ENCODE results near the gene RPS6KC1. TPM values are rescaled to one million over a fixed set of nuclear protein-coding genes. Genes with fewer than 3 reads are reported as not detected.
"Not testable (repeated sequence)": the region's sequence is repeated elsewhere in the genome, so short reads cannot be mapped to it uniquely, and the experiment has no call there.

The RPS6KC1 gene
- total and polyA plus RNA-seq, 4 experiments from 2014 or later, result 4.2 to 15.4 (median 11.2) TPM

DNA sequence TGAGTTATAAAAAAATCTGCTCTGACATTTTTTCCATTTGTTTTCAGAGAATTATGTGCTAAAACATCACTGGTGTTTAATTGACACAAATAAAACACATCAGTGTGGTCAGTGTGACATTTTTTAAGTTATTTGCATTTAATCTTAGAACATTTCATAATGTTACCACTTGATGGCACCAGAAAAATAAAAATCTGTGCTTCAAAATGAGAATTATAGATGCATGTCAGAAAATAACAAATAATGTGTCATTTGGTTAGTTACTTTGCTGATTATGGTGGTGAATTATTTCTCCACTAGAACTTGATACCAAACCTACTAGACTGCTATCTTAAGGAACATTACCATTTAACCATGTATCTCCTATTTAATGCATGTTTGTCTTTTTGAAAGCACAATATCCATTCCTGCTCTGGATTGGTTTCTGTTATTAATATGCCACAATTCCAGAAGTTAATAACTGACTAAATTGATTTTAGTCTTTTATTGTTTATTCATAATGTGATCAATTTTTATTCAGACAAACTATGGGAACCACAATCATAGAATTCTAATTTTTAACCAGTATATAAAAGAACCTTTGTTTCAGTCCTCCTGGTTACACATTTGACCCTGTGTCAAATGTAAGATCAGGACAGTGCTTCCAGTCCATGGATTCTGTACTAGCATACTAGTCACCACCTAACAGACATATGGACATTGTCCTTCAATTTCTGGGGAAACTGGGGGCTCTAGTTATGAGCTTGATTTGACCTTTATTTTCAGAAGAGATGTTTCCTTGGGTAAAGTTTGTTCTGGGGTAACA, 81.0 kb downstream of the RPS6KC1 start:
- ChIA-PET CTCF (ENCODE audit: partially characterized antibody) (interaction anchor here (2.3 kb wide), 1 partner anchor 9 kb away, joined by 12 read pairs; no protein-coding TSS in a partner anchor), POLR2A (ENCODE audit: partially characterized antibody) (no interaction called here)
- intact Hi-C loops (cut with micrococcal nuclease), result no loop called here
- Mint-ChIP-seq H3K36me3 (peaks cover 14 to 26% of the 10 kb centered on the region in 2 donors), H3K27ac (no peak overlapping the region), H3K27me3 (no peaks in the 10 kb centered on the region), H3K9me3 (no peaks in the 10 kb centered on the region), H3K4me3 (no peak overlapping the region), H3K4me1 (no peaks in the 10 kb centered on the region)
- Histone ChIP-seq H3K9me3 (ENCODE audit: control insufficient read depth in 1 of 2, low read length in 2 of 2) (no peaks in the 10 kb centered on the region), H3K27me3 (ENCODE audit: insufficient read depth, low read length) (no peaks in the 10 kb centered on the region), H3K4me1 (ENCODE audit: insufficient read depth, low read length) (no peaks in the 10 kb centered on the region), H3K36me3 (ENCODE audit: insufficient read depth, low read length) (no peaks in the 10 kb centered on the region), H3K27ac (ENCODE audit: low read depth, low read length) (no peak overlapping the region), H3K4me3 (ENCODE audit: low read length in 2 of 2) (no peak overlapping the region)
- DNase-seq, result no peak

DNA sequence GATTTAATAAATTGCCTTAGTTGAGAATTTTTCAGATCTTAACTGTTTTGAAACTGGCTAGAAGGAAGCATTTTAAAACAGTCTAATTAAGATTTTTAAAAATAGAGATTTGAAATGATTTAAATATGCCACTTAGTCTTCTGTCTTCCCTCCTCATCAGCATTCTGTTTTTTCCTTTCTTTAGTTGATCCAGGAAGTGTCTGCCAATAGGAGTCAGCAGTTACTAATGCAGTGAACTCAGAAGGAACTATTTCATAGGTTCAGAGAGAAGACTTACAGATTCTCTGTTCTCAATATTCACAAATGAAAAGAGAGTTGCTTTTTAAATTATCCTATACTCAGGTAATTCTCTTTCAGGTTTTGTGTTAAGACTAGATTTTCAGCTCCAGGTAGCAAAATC, 84.5 kb downstream of the RPS6KC1 start:
- CTCF ChIA-PET (ENCODE audit: partially characterized antibody), result interaction anchor here (0.5 to 1.3 kb wide), 2 partner anchors 13 to 41 kb away, joined by 3 to 6 read pairs; no protein-coding TSS in a partner anchor
- no peak for DNase-seq
- Mint-ChIP-seq H3K27ac (no peak overlapping the region), H3K27me3 (no peaks in the 10 kb centered on the region), H3K4me3 (no peak overlapping the region), H3K9me3 (peaks cover 0 to 5% (median 1%) of the 10 kb centered on the region in 8 donors), H3K36me3 (peaks cover 30 to 48% of the 10 kb centered on the region in 2 donors), H3K4me1 (peaks cover 0 to 3% (median 0%) of the 10 kb centered on the region in 4 donors)
- intact Hi-C loops (cut with micrococcal nuclease), result no loop called here
- no peak overlapping the region for H3K4me3 ChIP-seq (ENCODE audit: low read length in 2 of 2)
- H3K4me1 ChIP-seq (ENCODE audit: insufficient read depth, low read length), result no peaks in the 10 kb centered on the region
- H3K27ac ChIP-seq (ENCODE audit: low read depth, low read length), result no peak overlapping the region
- H3K36me3 ChIP-seq (ENCODE audit: insufficient read depth, low read length), result no peaks in the 10 kb centered on the region
- H3K9me3 ChIP-seq (ENCODE audit: control insufficient read depth in 1 of 2, low read length in 2 of 2), result no peaks in the 10 kb centered on the region
- no peaks in the 10 kb centered on the region for H3K27me3 ChIP-seq (ENCODE audit: insufficient read depth, low read length)
- POLR2A ChIA-PET (ENCODE audit: partially characterized antibody), result interaction anchor here (0.9 kb wide), 1 partner anchor 25 kb away, joined by 3 read pairs; no protein-coding TSS in a partner anchor

DNA sequence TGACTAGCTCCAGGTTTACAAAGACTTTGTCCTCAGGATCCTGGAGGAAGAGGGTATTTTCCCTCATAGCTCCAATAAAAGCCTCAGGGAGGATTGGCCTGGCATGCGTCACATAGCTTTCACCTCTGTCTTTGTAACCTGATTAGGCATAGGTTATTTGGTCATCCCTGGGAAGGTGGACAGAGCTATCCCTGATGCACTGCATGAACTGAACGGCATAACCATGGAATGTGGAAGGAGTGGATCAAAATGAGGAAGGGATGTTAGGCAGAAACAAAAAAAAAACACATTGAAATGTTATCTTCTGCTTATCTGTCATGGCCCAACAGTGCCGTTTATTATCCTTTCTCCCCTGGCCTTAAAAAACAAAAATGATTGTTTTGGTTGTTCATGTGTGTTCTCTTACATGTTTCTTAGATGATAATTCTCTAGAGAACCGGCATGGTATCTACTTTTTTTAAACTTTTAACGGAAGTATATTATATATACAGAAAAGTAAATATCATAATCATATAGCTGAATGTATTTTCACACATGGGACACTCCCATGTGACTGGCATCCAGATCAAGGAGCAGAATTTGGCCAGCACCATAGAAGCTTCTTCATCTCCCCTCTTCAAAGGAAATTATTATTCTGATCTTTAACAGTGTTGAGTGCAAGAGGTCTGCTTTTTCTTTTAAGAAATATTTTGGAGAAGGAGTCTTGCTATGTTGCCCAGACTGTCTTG, 85.3 kb downstream of the RPS6KC1 start:
- POLR2A ChIA-PET (ENCODE audit: partially characterized antibody), result interaction anchor here (0.9 kb wide), 1 partner anchor 26 kb away, joined by 3 read pairs; no protein-coding TSS in a partner anchor
- intact Hi-C loops (cut with micrococcal nuclease), result no loop called here
- DNase-seq, result no peak
- peaks cover 0 to 5% (median under 1%) of the 10 kb centered on the region in 4 donors for H3K4me1 Mint-ChIP-seq
- Histone ChIP-seq H3K36me3 (ENCODE audit: insufficient read depth, low read length) (no peaks in the 10 kb centered on the region), H3K27ac (ENCODE audit: low read depth, low read length) (no peak overlapping the region), H3K4me3 (ENCODE audit: low read length in 2 of 2) (no peak overlapping the region), H3K9me3 (ENCODE audit: control insufficient read depth in 1 of 2, low read length in 2 of 2) (no peaks in the 10 kb centered on the region), H3K4me1 (ENCODE audit: insufficient read depth, low read length) (no peaks in the 10 kb centered on the region), H3K27me3 (ENCODE audit: insufficient read depth, low read length) (no peaks in the 10 kb centered on the region)
- H3K27ac Mint-ChIP-seq, result peak overlapping the region in 2 of 7 donors; percentile 49 to 76
- CTCF ChIA-PET (ENCODE audit: partially characterized antibody), result interaction anchor here (0.5 to 1.3 kb wide), 2 partner anchors 13 to 42 kb away, joined by 3 to 6 read pairs; no protein-coding TSS in a partner anchor
- H3K36me3 Mint-ChIP-seq, result peaks cover 29 to 49% of the 10 kb centered on the region in 2 donors
- H3K9me3 Mint-ChIP-seq, result peaks cover 0 to 5% (median 1%) of the 10 kb centered on the region in 8 donors
- no peak overlapping the region for H3K4me3 Mint-ChIP-seq
- no peaks in the 10 kb centered on the region for H3K27me3 Mint-ChIP-seq

DNA sequence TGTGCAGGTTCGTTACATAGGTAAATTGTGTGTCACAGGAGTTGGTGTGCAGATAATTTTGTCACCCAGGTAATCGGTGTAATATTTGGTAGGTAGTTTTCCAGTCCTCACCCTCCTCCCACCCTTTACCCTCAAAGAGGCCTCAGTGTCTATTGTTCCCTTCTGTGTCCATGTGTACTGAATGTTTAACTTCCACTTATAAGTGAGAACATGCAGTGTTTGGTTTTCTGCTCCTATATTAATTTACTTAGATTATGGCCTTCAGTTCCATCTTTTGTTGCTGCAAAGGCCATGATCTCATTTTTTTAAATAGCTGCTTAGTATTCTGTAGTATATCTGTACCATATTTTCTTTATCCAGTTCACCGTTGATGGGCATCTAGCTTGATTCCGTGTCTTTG, 87.3 kb downstream of the RPS6KC1 start:
- Mint-ChIP-seq H3K9me3 (peaks cover 0 to 5% (median 1%) of the 10 kb centered on the region in 8 donors), H3K4me3 (no peak overlapping the region), H3K4me1 (peaks cover 0 to 14% (median 4%) of the 10 kb centered on the region in 4 donors), H3K36me3 (peaks cover 37 to 53% of the 10 kb centered on the region in 2 donors), H3K27me3 (no peaks in the 10 kb centered on the region), H3K27ac (no peak overlapping the region)
- Histone ChIP-seq H3K4me3 (ENCODE audit: low read length in 2 of 2) (no peak overlapping the region), H3K36me3 (ENCODE audit: insufficient read depth, low read length) (no peaks in the 10 kb centered on the region), H3K4me1 (ENCODE audit: insufficient read depth, low read length) (no peaks in the 10 kb centered on the region), H3K27ac (ENCODE audit: low read depth, low read length) (no peak overlapping the region), H3K27me3 (ENCODE audit: insufficient read depth, low read length) (no peaks in the 10 kb centered on the region), H3K9me3 (ENCODE audit: control insufficient read depth in 1 of 2, low read length in 2 of 2) (no peaks in the 10 kb centered on the region)
- no peak for DNase-seq
- intact Hi-C loops (cut with micrococcal nuclease), result no loop called here
- POLR2A ChIA-PET (ENCODE audit: partially characterized antibody), result no interaction called here
- CTCF ChIA-PET (ENCODE audit: partially characterized antibody), result no interaction called here

DNA sequence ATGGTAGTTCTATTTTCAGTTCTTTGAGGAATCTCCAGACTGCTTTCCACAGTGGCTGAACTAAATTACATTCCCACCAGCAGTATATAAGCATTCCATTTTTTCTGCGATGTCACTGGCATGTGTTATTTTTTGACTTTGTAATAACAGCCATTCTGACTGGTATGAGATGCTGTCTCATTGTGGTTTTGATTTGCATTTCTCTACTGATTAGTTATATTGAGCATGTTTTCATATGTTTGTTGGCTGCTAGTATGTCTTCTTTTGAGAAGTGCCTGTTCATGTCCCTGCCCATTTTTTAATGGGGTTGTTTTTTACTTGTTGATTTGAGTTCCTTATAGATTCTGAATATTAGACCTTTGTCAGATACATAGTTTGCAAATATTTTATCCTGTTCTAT, 87.9 kb downstream of the RPS6KC1 start:
- Histone ChIP-seq H3K27ac (ENCODE audit: low read depth, low read length) (no peak overlapping the region), H3K36me3 (ENCODE audit: insufficient read depth, low read length) (no peaks in the 10 kb centered on the region), H3K27me3 (ENCODE audit: insufficient read depth, low read length) (no peaks in the 10 kb centered on the region), H3K4me1 (ENCODE audit: insufficient read depth, low read length) (no peaks in the 10 kb centered on the region), H3K4me3 (ENCODE audit: low read length in 2 of 2) (no peak overlapping the region), H3K9me3 (ENCODE audit: control insufficient read depth in 1 of 2, low read length in 2 of 2) (no peaks in the 10 kb centered on the region)
- Mint-ChIP-seq H3K27me3 (no peaks in the 10 kb centered on the region), H3K36me3 (peaks cover 37 to 54% of the 10 kb centered on the region in 2 donors), H3K4me1 (peaks cover 0 to 14% (median 4%) of the 10 kb centered on the region in 4 donors), H3K4me3 (no peak overlapping the region), H3K27ac (no peak overlapping the region), H3K9me3 (peaks cover 0 to 5% (median 1%) of the 10 kb centered on the region in 8 donors)
- ChIA-PET CTCF (ENCODE audit: partially characterized antibody) (no interaction called here), POLR2A (ENCODE audit: partially characterized antibody) (no interaction called here)
- intact Hi-C loops (cut with micrococcal nuclease), result no loop called here
- DNase-seq, result no peak

DNA sequence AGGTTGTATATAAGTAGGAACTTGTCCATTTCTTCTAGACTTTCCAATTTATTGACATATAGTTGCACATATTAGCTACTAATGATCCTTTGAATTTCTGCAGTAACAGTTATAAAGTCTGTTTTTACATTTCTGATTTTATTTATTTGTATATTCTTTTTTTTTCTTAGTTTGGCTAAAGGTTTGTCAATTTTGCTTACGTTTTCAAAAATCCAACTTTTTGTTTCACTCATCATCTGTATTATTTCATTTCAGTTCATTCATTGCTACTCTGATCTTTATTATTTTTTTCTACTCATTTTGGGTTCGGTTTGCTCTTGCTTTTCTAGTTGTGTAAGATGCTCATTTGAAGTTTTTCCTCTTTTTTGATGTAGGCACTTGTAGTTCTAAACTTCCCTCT, 97.9 kb downstream of the RPS6KC1 start:
- Histone ChIP-seq H3K36me3 (ENCODE audit: insufficient read depth, low read length) (no peaks in the 10 kb centered on the region), H3K4me3 (ENCODE audit: low read length in 2 of 2) (no peak overlapping the region), H3K27me3 (ENCODE audit: insufficient read depth, low read length) (no peaks in the 10 kb centered on the region), H3K4me1 (ENCODE audit: insufficient read depth, low read length) (no peaks in the 10 kb centered on the region), H3K9me3 (ENCODE audit: control insufficient read depth in 1 of 2, low read length in 2 of 2) (no peaks in the 10 kb centered on the region), H3K27ac (ENCODE audit: low read depth, low read length) (no peak overlapping the region)
- Mint-ChIP-seq H3K9me3 (peaks cover 0 to 4% (median 2%) of the 10 kb centered on the region in 8 donors), H3K27me3 (no peaks in the 10 kb centered on the region), H3K4me3 (no peak overlapping the region), H3K27ac (no peak overlapping the region), H3K36me3 (peaks cover 26 to 55% of the 10 kb centered on the region in 2 donors), H3K4me1 (peaks cover 0 to 11% (median 7%) of the 10 kb centered on the region in 4 donors)
- intact Hi-C loops (cut with micrococcal nuclease), result no loop called here
- CTCF ChIA-PET (ENCODE audit: partially characterized antibody), result no interaction called here
- POLR2A ChIA-PET (ENCODE audit: partially characterized antibody), result no interaction called here
- DNase-seq, result no peak

DNA sequence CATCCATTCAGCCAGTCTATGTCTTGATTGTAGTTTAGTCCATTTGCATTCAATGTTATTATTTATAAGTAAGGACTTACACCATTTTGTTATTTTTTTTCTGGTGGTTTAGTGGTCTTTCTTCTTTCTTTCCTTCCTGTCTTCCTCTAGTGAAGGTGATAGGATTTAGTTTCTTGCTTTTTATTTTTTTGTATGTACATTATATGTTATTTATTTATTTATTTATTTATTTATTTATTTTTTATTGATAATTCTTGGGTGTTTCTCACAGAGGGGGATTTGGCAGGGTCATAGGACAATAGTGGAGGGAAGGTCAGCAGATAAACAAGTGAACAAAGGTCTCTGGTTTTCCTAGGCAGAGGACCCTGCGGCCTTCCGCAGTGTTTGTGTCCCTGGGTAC, 99.0 kb downstream of the RPS6KC1 start:
- H3K4me3 Mint-ChIP-seq; H3K27ac ChIP-seq (ENCODE audit: low read depth, low read length); intact Hi-C loops (cut with micrococcal nuclease); H3K9me3 ChIP-seq (ENCODE audit: control insufficient read depth in 1 of 2, low read length in 2 of 2); H3K36me3 ChIP-seq (ENCODE audit: insufficient read depth, low read length); H3K4me1 ChIP-seq (ENCODE audit: insufficient read depth, low read length); H3K27me3 ChIP-seq (ENCODE audit: insufficient read depth, low read length); H3K4me3 ChIP-seq (ENCODE audit: low read length in 2 of 2); H3K9me3 Mint-ChIP-seq; POLR2A ChIA-PET (ENCODE audit: partially characterized antibody); CTCF ChIA-PET (ENCODE audit: partially characterized antibody); H3K27ac Mint-ChIP-seq; H3K27me3 Mint-ChIP-seq; DNase-seq: not testable (repeated sequence)
- Mint-ChIP-seq H3K36me3 (peaks cover 31 to 55% of the 10 kb centered on the region in 2 donors), H3K4me1 (peaks cover 0 to 11% (median 7%) of the 10 kb centered on the region in 4 donors)
